ENCODE data around the gene MRC1.

Gene MRC1

GRCh38 chr10:17779784-17780183, 29.4 kb upstream of the MRC1 start:
- Histone ChIP-seq H3K27ac (ENCODE audit: insufficient read depth in 1 of 2, low read depth in 1 of 2, low read length in 2 of 2, poor library complexity in 1 of 2, severe bottlenecking in 2 of 2) (no peak overlapping the region), H3K27me3 (replicated peaks in 2 of 5; ENCODE audit: control insufficient read depth in 4 of 5, insufficient read depth in 5 of 5, low read length in 4 of 5) (no peaks in the 10 kb centered on the region), H3K9me3 (ENCODE audit: control extremely low read depth in 1 of 5, control insufficient read depth in 4 of 5, insufficient read depth in 2 of 5, low read depth in 1 of 5, low read length in 4 of 5) (no peaks in the 10 kb centered on the region), H3K4me3 (ENCODE audit: control insufficient read depth in 1 of 7, extremely low read depth in 1 of 7, insufficient read depth in 4 of 7, low read depth in 2 of 7, low read length in 6 of 7) (no peak overlapping the region), H3K4me1 (ENCODE audit: control extremely low read depth in 1 of 4, control insufficient read depth in 4 of 4, insufficient read depth in 4 of 4, low read length in 3 of 4) (peaks cover 5 to 36% (median 26%) of the 10 kb centered on the region in 4 experiments), H3K36me3 (ENCODE audit: control insufficient read depth in 4 of 4, insufficient read depth in 4 of 4, low read length in 3 of 4) (no peaks in the 10 kb centered on the region)
- ChIA-PET POLR2A (interaction anchor here (0.6 to 0.7 kb wide), 2 partner anchors 10 to 315 kb away, joined by 3 read pairs; no protein-coding TSS in a partner anchor), CTCF (interaction anchor here (1.8 kb wide), 1 partner anchor 22 kb away, joined by 5 read pairs; no protein-coding TSS in a partner anchor)
- no peak for DNase-seq
- WGBS (ENCODE audit: insufficient coverage): 16% methylated on average over 2 of the region's 4 CpGs

- CTCF ChIA-PET: interaction anchor here (1.0 to 1.1 kb wide), 2 partner anchors 25 to 26 kb away, joined by 3 to 4 read pairs; no protein-coding TSS in a partner anchor
- WGBS (ENCODE audit: insufficient coverage): 100% methylated on average over 2 of the region's 4 CpGs
- H3K27ac ChIP-seq (ENCODE audit: insufficient read depth in 1 of 2, low read depth in 1 of 2, low read length in 2 of 2, poor library complexity in 1 of 2, severe bottlenecking in 2 of 2): no peak overlapping the region
- no peaks in the 10 kb centered on the region for H3K36me3 ChIP-seq (ENCODE audit: control insufficient read depth in 4 of 4, insufficient read depth in 4 of 4, low read length in 3 of 4)
- peaks cover 12 to 44% (median 31%) of the 10 kb centered on the region in 4 experiments for H3K4me1 ChIP-seq (ENCODE audit: control extremely low read depth in 1 of 4, control insufficient read depth in 4 of 4, insufficient read depth in 4 of 4, low read length in 3 of 4)
- H3K9me3 ChIP-seq (ENCODE audit: control extremely low read depth in 1 of 5, control insufficient read depth in 4 of 5, insufficient read depth in 2 of 5, low read depth in 1 of 5, low read length in 4 of 5): no peaks in the 10 kb centered on the region
- POLR2A ChIA-PET: interaction anchor here (0.7 kb wide), 1 partner anchor 9 kb away, joined by 3 read pairs; no protein-coding TSS in a partner anchor
- no peak overlapping the region for H3K4me3 ChIP-seq (ENCODE audit: control insufficient read depth in 1 of 7, extremely low read depth in 1 of 7, insufficient read depth in 4 of 7, low read depth in 2 of 7, low read length in 6 of 7)
- no peaks in the 10 kb centered on the region for H3K27me3 ChIP-seq (replicated peaks in 2 of 5; ENCODE audit: control insufficient read depth in 4 of 5, insufficient read depth in 5 of 5, low read length in 4 of 5)
- no peak for DNase-seq
Observed at GRCh38 chr10:17780727-17781126, 28.4 kb upstream of the MRC1 start.

GRCh38 chr10:17781856-17782255, 27.3 kb upstream of the MRC1 start:
- Histone ChIP-seq H3K4me3 (ENCODE audit: control insufficient read depth in 1 of 7, extremely low read depth in 1 of 7, insufficient read depth in 4 of 7, low read depth in 2 of 7, low read length in 6 of 7) (no peak overlapping the region), H3K4me1 (ENCODE audit: control extremely low read depth in 1 of 4, control insufficient read depth in 4 of 4, insufficient read depth in 4 of 4, low read length in 3 of 4) (peaks cover 12 to 54% (median 34%) of the 10 kb centered on the region in 4 experiments), H3K36me3 (ENCODE audit: control insufficient read depth in 4 of 4, insufficient read depth in 4 of 4, low read length in 3 of 4) (no peaks in the 10 kb centered on the region), H3K9me3 (ENCODE audit: control extremely low read depth in 1 of 5, control insufficient read depth in 4 of 5, insufficient read depth in 2 of 5, low read depth in 1 of 5, low read length in 4 of 5) (no peaks in the 10 kb centered on the region), H3K27ac (ENCODE audit: insufficient read depth in 1 of 2, low read depth in 1 of 2, low read length in 2 of 2, poor library complexity in 1 of 2, severe bottlenecking in 2 of 2) (no peak overlapping the region), H3K27me3 (replicated peaks in 2 of 5; ENCODE audit: control insufficient read depth in 4 of 5, insufficient read depth in 5 of 5, low read length in 4 of 5) (no peaks in the 10 kb centered on the region)
- no peak for DNase-seq
- ChIA-PET POLR2A (no interaction called here), CTCF (interaction anchor here (1.0 to 1.3 kb wide), 3 partner anchors 10 to 27 kb away, joined by 3 to 4 read pairs (median 4); no protein-coding TSS in a partner anchor)
- WGBS (ENCODE audit: insufficient coverage): no CpG with 5 or more reads among the region's 2 CpGs

- Histone ChIP-seq H3K4me1 (ENCODE audit: control extremely low read depth in 1 of 4, control insufficient read depth in 4 of 4, insufficient read depth in 4 of 4, low read length in 3 of 4) (peaks cover 12 to 57% (median 35%) of the 10 kb centered on the region in 4 experiments), H3K27ac (ENCODE audit: insufficient read depth in 1 of 2, low read depth in 1 of 2, low read length in 2 of 2, poor library complexity in 1 of 2, severe bottlenecking in 2 of 2) (peak overlapping the region in 1 of 2 experiments; percentile 53), H3K9me3 (ENCODE audit: control extremely low read depth in 1 of 5, control insufficient read depth in 4 of 5, insufficient read depth in 2 of 5, low read depth in 1 of 5, low read length in 4 of 5) (no peaks in the 10 kb centered on the region), H3K4me3 (ENCODE audit: control insufficient read depth in 1 of 7, extremely low read depth in 1 of 7, insufficient read depth in 4 of 7, low read depth in 2 of 7, low read length in 6 of 7) (peak overlapping the region in 1 of 7 experiments; percentile 49), H3K36me3 (ENCODE audit: control insufficient read depth in 4 of 4, insufficient read depth in 4 of 4, low read length in 3 of 4) (no peaks in the 10 kb centered on the region), H3K27me3 (replicated peaks in 2 of 5; ENCODE audit: control insufficient read depth in 4 of 5, insufficient read depth in 5 of 5, low read length in 4 of 5) (no peaks in the 10 kb centered on the region)
- CTCF ChIA-PET: interaction anchor here (0.6 kb wide), 1 partner anchor 39 kb away, joined by 3 read pairs; no protein-coding TSS in a partner anchor
- POLR2A ChIA-PET: no interaction called here
- 74% methylated on average over 14 of the region's 16 CpGs for WGBS (ENCODE audit: insufficient coverage)
- DNase-seq: peak in 1 of 3 donors; percentile 42
Observed at GRCh38 chr10:17782921-17783665, 26.1 kb upstream of the MRC1 start.

- peak in 2 of 3 donors; percentile 53 to 72 for DNase-seq
- Histone ChIP-seq H3K27me3 (replicated peaks in 2 of 5; ENCODE audit: control insufficient read depth in 4 of 5, insufficient read depth in 5 of 5, low read length in 4 of 5) (no peaks in the 10 kb centered on the region), H3K36me3 (ENCODE audit: control insufficient read depth in 4 of 4, insufficient read depth in 4 of 4, low read length in 3 of 4) (no peaks in the 10 kb centered on the region), H3K9me3 (ENCODE audit: control extremely low read depth in 1 of 5, control insufficient read depth in 4 of 5, insufficient read depth in 2 of 5, low read depth in 1 of 5, low read length in 4 of 5) (no peaks in the 10 kb centered on the region), H3K27ac (ENCODE audit: insufficient read depth in 1 of 2, low read depth in 1 of 2, low read length in 2 of 2, poor library complexity in 1 of 2, severe bottlenecking in 2 of 2) (peak overlapping the region in 1 of 2 experiments; percentile 53), H3K4me3 (ENCODE audit: control insufficient read depth in 1 of 7, extremely low read depth in 1 of 7, insufficient read depth in 4 of 7, low read depth in 2 of 7, low read length in 6 of 7) (peak overlapping the region in 1 of 7 experiments; percentile 49), H3K4me1 (ENCODE audit: control extremely low read depth in 1 of 4, control insufficient read depth in 4 of 4, insufficient read depth in 4 of 4, low read length in 3 of 4) (peaks cover 12 to 57% (median 35%) of the 10 kb centered on the region in 4 experiments)
- POLR2A ChIA-PET: no interaction called here
- CTCF ChIA-PET: interaction anchor here (0.6 kb wide), 1 partner anchor 40 kb away, joined by 3 read pairs; no protein-coding TSS in a partner anchor
- WGBS (ENCODE audit: insufficient coverage): no CpG with 5 or more reads among the region's 1 CpG
Observed at GRCh38 chr10:17783751-17784150, 25.4 kb upstream of the MRC1 start.

GRCh38 chr10:17784688-17785087, 24.5 kb upstream of the MRC1 start:
- no peak overlapping the region for H3K27ac ChIP-seq (ENCODE audit: insufficient read depth in 1 of 2, low read depth in 1 of 2, low read length in 2 of 2, poor library complexity in 1 of 2, severe bottlenecking in 2 of 2)
- POLR2A ChIA-PET: no interaction called here
- H3K4me3 ChIP-seq (ENCODE audit: control insufficient read depth in 1 of 7, extremely low read depth in 1 of 7, insufficient read depth in 4 of 7, low read depth in 2 of 7, low read length in 6 of 7): no peak overlapping the region
- 90% methylated on average over 3 of the region's 3 CpGs for WGBS (ENCODE audit: insufficient coverage)
- H3K4me1 ChIP-seq (ENCODE audit: control extremely low read depth in 1 of 4, control insufficient read depth in 4 of 4, insufficient read depth in 4 of 4, low read length in 3 of 4): peaks cover 12 to 51% (median 32%) of the 10 kb centered on the region in 4 experiments
- no peaks in the 10 kb centered on the region for H3K36me3 ChIP-seq (ENCODE audit: control insufficient read depth in 4 of 4, insufficient read depth in 4 of 4, low read length in 3 of 4)
- no peaks in the 10 kb centered on the region for H3K27me3 ChIP-seq (replicated peaks in 2 of 5; ENCODE audit: control insufficient read depth in 4 of 5, insufficient read depth in 5 of 5, low read length in 4 of 5)
- CTCF ChIA-PET: interaction anchor here (0.6 to 2.2 kb wide), 3 partner anchors 10 to 987 kb away, joined by 3 to 6 read pairs (median 3); no protein-coding TSS in a partner anchor
- no peaks in the 10 kb centered on the region for H3K9me3 ChIP-seq (ENCODE audit: control extremely low read depth in 1 of 5, control insufficient read depth in 4 of 5, insufficient read depth in 2 of 5, low read depth in 1 of 5, low read length in 4 of 5)
- no peak for DNase-seq
